H1 (cell line): ENCODE results near the gene EFCAB10. TPM values are rescaled to one million over a fixed set of nuclear protein-coding genes. Genes with fewer than 3 reads are reported as not detected.

Experiments used
- CTCF ChIA-PET: fragments of 300-600 bp; sonication (Branson Sonifier 250); formaldehyde crosslinking; loops from one replicate; lab custom pipeline; 2021; ENCODE audit not compliant: partially characterized antibody; lab: Charles Lee
- POLR2A ChIA-PET: fragments of 300-600 bp; sonication (Branson Sonifier 250); formaldehyde crosslinking; loops from one replicate; lab custom pipeline; 2021; ENCODE audit warnings: inconsistent platforms; ENCODE audit not compliant: partially characterized antibody; lab: Charles Lee
- DNase-seq, 2 experiments: peaks; one replicate each; pipeline versions ENCODE4 v3.0.0 to v3.0.0-alpha.2; 2010 to 2022; ENCODE audit warnings: low spot score in 2 of 2, low read depth in 1 of 2, mixed read lengths in 1 of 2
- FAIRE-seq: peaks from 2 replicates; lab custom pipeline; 2011; peaks lifted over from hg19 to GRCh38; lab: Jason Lieb, UNC
- H2AFZ ChIP-seq: 2 replicates; pipeline ENCODE4 v1.8.1; 2012; ENCODE audit warnings: low read length, inconsistent platforms
- H2AK5ac ChIP-seq: 2 replicates; pipeline ENCODE4 v1.6.1; 2013; ENCODE audit warnings: low read depth, low read length
- H2BK120ac ChIP-seq: replicated peaks from 2 replicates; pipeline ENCODE3; 2013; ENCODE audit warnings: low read depth, low read length, inconsistent platforms
- H2BK12ac ChIP-seq: 2 replicates; pipeline ENCODE4 v1.6.1; 2013; ENCODE audit warnings: low read depth, low read length
- H2BK15ac ChIP-seq: 2 replicates; pipeline ENCODE4 v1.6.1; 2013; ENCODE audit warnings: low read length
- H2BK20ac ChIP-seq: 2 replicates; pipeline ENCODE4 v1.6.1; 2013; ENCODE audit warnings: low read length
- H2BK5ac ChIP-seq: 2 replicates; pipeline ENCODE4 v1.6.1; 2013; ENCODE audit warnings: low read depth, low read length
- H3K14ac ChIP-seq: 2 replicates; pipeline ENCODE4 v1.6.1; 2013; ENCODE audit warnings: inconsistent platforms; ENCODE audit not compliant: insufficient read length
- H3K18ac ChIP-seq: 2 replicates; pipeline ENCODE4 v1.6.1; 2013; ENCODE audit warnings: low read length; ENCODE audit errors: extremely low read depth
- H3K23ac ChIP-seq: 2 replicates; pipeline ENCODE4 v1.6.1; 2013; ENCODE audit warnings: inconsistent platforms; ENCODE audit not compliant: insufficient read length
- H3K23me2 ChIP-seq: 2 replicates; pipeline ENCODE4 v1.6.1; 2013; ENCODE audit warnings: low read depth, low read length
- H3K27ac ChIP-seq: 2 replicates; pipeline ENCODE4 v1.6.1; 2011; ENCODE audit warnings: low read depth, low read length, inconsistent platforms
- H3K27me3 ChIP-seq, 4 experiments: replicated peaks in 1 of 4; 1 replicate in 1 of 4; 2 replicates in 3 of 4; pipeline versions ENCODE4 v1.6.1 to v1.8.1; 2011 to 2013; ENCODE audit warnings: low read length in 3 of 4, mild to moderate bottlenecking in 3 of 4, inconsistent platforms in 2 of 4, mixed read lengths in 2 of 4, moderate library complexity in 1 of 4; ENCODE audit not compliant: control insufficient read depth in 3 of 4, insufficient read depth in 3 of 4; ENCODE audit errors: extremely low read depth in 1 of 4
- H3K36me3 ChIP-seq, 4 experiments: 2 replicates each; pipeline versions ENCODE4 v1.6.1 to v1.8.1; 2011 to 2013; ENCODE audit warnings: mild to moderate bottlenecking in 4 of 4, low read length in 3 of 4, moderate library complexity in 2 of 4, control low read depth in 1 of 4, inconsistent platforms in 1 of 4; ENCODE audit not compliant: insufficient read depth in 4 of 4, control insufficient read depth in 2 of 4
- H3K4ac ChIP-seq: replicated peaks from 2 replicates; pipeline ENCODE3; 2013; ENCODE audit warnings: low read length, low read depth, mixed read lengths, inconsistent platforms; ENCODE audit not compliant: insufficient read length
- H3K4me1 ChIP-seq, 4 experiments: replicated peaks in 1 of 4; 1 replicate in 1 of 4; 2 replicates in 3 of 4; pipeline versions ENCODE4 v1.6.1 to v1.8.1; 2011 to 2013; ENCODE audit warnings: low read length in 3 of 4, inconsistent platforms in 2 of 4, mixed read lengths in 1 of 4; ENCODE audit not compliant: insufficient read depth in 4 of 4, control insufficient read depth in 3 of 4
- H3K4me2 ChIP-seq, 2 experiments: 2 replicates each; pipeline versions ENCODE4 v1.6.1 to v1.8.1; 2011 to 2013; ENCODE audit warnings: low read depth in 2 of 2, low read length in 2 of 2, control low read depth in 1 of 2, inconsistent platforms in 1 of 2, mild to moderate bottlenecking in 1 of 2; ENCODE audit not compliant: insufficient read depth in 1 of 2
- H3K4me3 ChIP-seq, 4 experiments: fragments of 200-600, 300-600 bp in 1 of 4; sonication (generic), shearing (Covaris generic), sonication (Bioruptor Twin) in 1 of 4; 2 replicates each; pipeline versions ENCODE4 v1.5.1 to v1.8.1; 2011 to 2016; ENCODE audit warnings: low read length in 4 of 4, low read depth in 3 of 4, control low read depth in 2 of 4, inconsistent platforms in 2 of 4, mild to moderate bottlenecking in 2 of 4, mixed read lengths in 1 of 4, moderate library complexity in 1 of 4; ENCODE audit not compliant: insufficient read depth in 2 of 4; ENCODE audit errors: extremely low read depth in 1 of 4
- H3K56ac ChIP-seq: replicated peaks from 2 replicates; pipeline ENCODE3; 2013; ENCODE audit warnings: low read depth, mild to moderate bottlenecking, mixed read lengths, low read length, inconsistent platforms; ENCODE audit not compliant: insufficient read length
- H3K79me1 ChIP-seq: 2 replicates; pipeline ENCODE4 v1.6.1; 2013; ENCODE audit warnings: low read depth, low read length, control low read depth
- H3K79me2 ChIP-seq, 2 experiments: 2 replicates each; pipeline versions ENCODE4 v1.6.1 to v1.8.1; 2012 to 2013; ENCODE audit warnings: low read length in 2 of 2, mild to moderate bottlenecking in 2 of 2, inconsistent platforms in 1 of 2; ENCODE audit not compliant: insufficient read depth in 2 of 2, control insufficient read depth in 1 of 2
- H3K9ac ChIP-seq, 4 experiments: replicated peaks in 1 of 4; 1 replicate in 1 of 4; 2 replicates in 3 of 4; pipeline versions ENCODE4 v1.6.1 to v1.8.1; 2011 to 2013; ENCODE audit warnings: low read depth in 3 of 4, low read length in 3 of 4, control low read depth in 2 of 4, mild to moderate bottlenecking in 2 of 4, moderate library complexity in 2 of 4, inconsistent platforms in 1 of 4; ENCODE audit errors: extremely low read depth in 1 of 4
- H3K9me3 ChIP-seq, 2 experiments: 2 replicates each; pipeline versions ENCODE4 v1.6.1 to v1.8.1; 2012 to 2013; ENCODE audit warnings: mild to moderate bottlenecking in 2 of 2, moderate library complexity in 2 of 2, control low read depth in 1 of 2, inconsistent platforms in 1 of 2, low read depth in 1 of 2, low read length in 1 of 2, mixed read lengths in 1 of 2; ENCODE audit not compliant: insufficient read depth in 2 of 2
- H4K20me1 ChIP-seq, 2 experiments: replicated peaks in 1 of 2; 2 replicates each; pipeline versions ENCODE3 to v1.8.1; 2011 to 2013; ENCODE audit warnings: inconsistent platforms in 2 of 2, low read length in 2 of 2, mild to moderate bottlenecking in 1 of 2; ENCODE audit not compliant: insufficient read depth in 2 of 2, control insufficient read depth in 1 of 2
- H4K5ac ChIP-seq: 2 replicates; pipeline ENCODE4 v1.6.1; 2013; ENCODE audit warnings: low read length, low read depth, mixed read lengths, inconsistent platforms; ENCODE audit not compliant: insufficient read length
- H4K8ac ChIP-seq: 2 replicates; pipeline ENCODE4 v1.8.0; 2013; ENCODE audit warnings: mild to moderate bottlenecking, moderate library complexity, low read length, inconsistent platforms; ENCODE audit not compliant: insufficient read depth; ENCODE audit errors: extremely low read depth
- H4K91ac ChIP-seq: replicated peaks from 2 replicates; pipeline ENCODE3; 2013; ENCODE audit warnings: low read length, mixed read lengths, inconsistent platforms; ENCODE audit not compliant: insufficient read length
- EP300 ChIP-seq, 2 experiments: IDR thresholded peaks; 1 replicate in 1 of 2; 2 replicates in 1 of 2; pipeline ENCODE4 v1.6.1; 2011 to 2012; ENCODE audit warnings: low read depth in 2 of 2, low read length in 2 of 2, mild to moderate bottlenecking in 2 of 2, borderline replicate concordance in 1 of 2, inconsistent platforms in 1 of 2, moderate library complexity in 1 of 2
- GTF2F1 ChIP-seq: IDR thresholded peaks from 2 replicates; pipeline ENCODE4 v1.6.1; 2012; ENCODE audit warnings: low read depth, low read length, improper control_type of control experiment, borderline replicate concordance
- KDM4A ChIP-seq: IDR thresholded peaks from one replicate; pipeline ENCODE4 v1.7.1; 2012; ENCODE audit warnings: low read depth, mild to moderate bottlenecking, moderate library complexity, low read length, inconsistent platforms; ENCODE audit not compliant: severe bottlenecking
- KDM5A ChIP-seq: fragments of 200-600 bp; IDR thresholded peaks from 2 replicates; pipeline ENCODE4 v1.7.1; 2012; ENCODE audit warnings: mild to moderate bottlenecking, low read length, inconsistent platforms, mixed read lengths
- MAX ChIP-seq: IDR thresholded peaks from 2 replicates; pipeline ENCODE4 v1.6.1; 2012; ENCODE audit warnings: inconsistent platforms
- POLR2AphosphoS5 ChIP-seq: IDR thresholded peaks from 2 replicates; pipeline ENCODE4 v1.6.1; 2011; ENCODE audit warnings: low read depth, low read length
- RFX5 ChIP-seq: IDR thresholded peaks from 2 replicates; pipeline ENCODE4 v1.6.1; 2011; ENCODE audit warnings: low read depth, low read length, improper control_type of control experiment, borderline replicate concordance
- RNF2 ChIP-seq: fragments of 200-900, 300-1000 bp; sonication (generic); IDR thresholded peaks from 2 replicates; pipeline ENCODE4 v1.7.1; 2016; ENCODE audit warnings: borderline replicate concordance, low read depth, mild to moderate bottlenecking, antibody characterized with exemption, low read length; ENCODE audit not compliant: poor library complexity, severe bottlenecking; ENCODE audit errors: missing control alignments
- RXRA ChIP-seq: IDR thresholded peaks from 2 replicates; pipeline ENCODE4 v1.6.1; 2011; ENCODE audit warnings: low read depth, mild to moderate bottlenecking, low read length, moderate library complexity; ENCODE audit not compliant: insufficient read depth
- SP1 ChIP-seq: IDR thresholded peaks from 2 replicates; pipeline ENCODE4 v1.6.1; 2011; ENCODE audit warnings: low read depth, low read length
- SUZ12 ChIP-seq: fragments of 200-600 bp; sonication (generic); IDR thresholded peaks from 2 replicates; pipeline ENCODE4 v1.6.1; 2012; ENCODE audit warnings: mild to moderate bottlenecking, inconsistent platforms, low read length, moderate library complexity, mixed read lengths
- ZNF274 ChIP-seq: IDR thresholded peaks from 2 replicates; pipeline ENCODE4 v1.7.0; 2012; ENCODE audit warnings: low read length, borderline replicate concordance; ENCODE audit errors: extremely low read depth
- WGBS, 2 experiments: shearing (Covaris generic) in 1 of 2; methylation state at CpG; one replicate each; pipeline versions ENCODE4 v1.1.6 to v1.1.7; 2013 to 2015; ENCODE audit warnings: low lambda C conversion rate in 2 of 2, mixed read lengths in 2 of 2, inconsistent platforms in 1 of 2, low coverage in 1 of 2, missing lambda C conversion rate in 1 of 2; ENCODE audit not compliant: insufficient replicate concordance in 2 of 2, insufficient coverage in 1 of 2, insufficient read length in 1 of 2; ENCODE audit errors: extremely low coverage in 1 of 2, missing lambda C conversion rate in 1 of 2; 5-methylcytosine and 5-hydroxymethylcytosine counted together
- polyA plus RNA-seq, 7 experiments: library from polyadenylated mRNA; depleted of rRNA in 3 of 7; stranded (reverse) in 5 of 7; unstranded in 2 of 7; fragments of >200 nt in 5 of 7; fragments of 200-250 nt in 2 of 7; gene quantifications; 1 replicate in 5 of 7; 2 replicates in 1 of 7; 4 replicates in 1 of 7; pipeline versions ENCODE4 v1.2.1 to v1.2.3, GENCODE V29; 2011 to 2013; ENCODE audit warnings: missing spikeins in 2 of 7, mixed read lengths in 2 of 7
- total RNA-seq: library from RNA; stranded (reverse); fragmentation: NEBNext Ultra II Directional; extraction: Animal tissue kit (Norgen Biotek cat#: 25700); gene quantifications from 2 replicates; pipeline ENCODE4 v1.2.1, GENCODE V29; 2021

EFCAB10 gene
- total and polyA plus RNA-seq, 2 of the 8 experiments (the other 6 are each of a cell fraction or from before 2014, with no cell fraction given): 0.80 to 3.1 TPM

DNA sequence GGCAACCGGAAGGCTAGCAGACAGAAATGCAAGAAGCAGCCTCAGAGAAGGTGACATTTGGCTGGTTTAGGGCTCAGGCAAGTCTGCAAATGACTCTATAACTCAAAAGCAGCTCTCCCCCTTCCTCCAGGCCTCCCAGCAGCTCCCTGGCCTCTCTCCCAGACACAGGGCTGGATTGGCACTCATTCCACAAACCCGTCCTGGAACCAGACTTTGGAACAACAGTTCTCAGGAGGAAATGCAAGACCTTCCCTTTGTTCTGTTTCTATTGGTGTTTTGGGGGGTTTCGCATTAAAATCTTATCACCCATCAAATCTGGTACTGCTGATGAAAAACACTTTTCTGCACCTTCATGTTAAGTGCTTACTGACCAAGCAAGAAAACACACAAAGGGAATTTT, 40.3 kb upstream of the EFCAB10 start:
- Histone ChIP-seq H3K4me1 (no peaks in the 10 kb centered on the region), H3K79me1 (peaks cover under 1% of the 10 kb centered on the region; the same call in 1 of the 2 replicates), H3K23ac (no peak overlapping the region), H4K5ac (no peak overlapping the region), H2BK15ac (no peak overlapping the region), H3K9ac (no peak overlapping the region), H3K4me2 (no peak overlapping the region), H3K18ac (no peak overlapping the region), H2BK5ac (no peak overlapping the region), H2AFZ (no peak overlapping the region), H3K56ac (no peak overlapping the region), H3K27me3 (no peaks in the 10 kb centered on the region), H3K36me3 (peaks cover 8 to 53% (median 30%) of the 10 kb centered on the region in 4 experiments; a peak in 7 of 8 replicates), H4K91ac (no peak overlapping the region), H3K23me2 (no peaks in the 10 kb centered on the region), H3K79me2 (peaks cover 0 to 46% of the 10 kb centered on the region in 2 experiments; a peak in 3 of 4 replicates), H3K9me3 (peaks cover 0 to 4% of the 10 kb centered on the region in 2 experiments; a peak in 3 of 4 replicates), H2AK5ac (no peak overlapping the region), H2BK20ac (no peak overlapping the region), H3K4ac (no peak overlapping the region), H3K14ac (no peak overlapping the region), H3K27ac (no peak overlapping the region), H4K8ac (no peak overlapping the region), H2BK12ac (no peak overlapping the region), H4K20me1 (peaks cover 2 to 8% of the 10 kb centered on the region in 2 experiments), H2BK120ac (no peak overlapping the region), H3K4me3 (no peak overlapping the region)
- FAIRE-seq (no peak), DNase-seq (no peak)
- 94% methylated on average over 3 of the region's 3 CpGs; no CpG with 5 or more reads in 1 of the 2 experiments for WGBS, 2 experiments
- CTCF ChIA-PET: interaction anchor here (1.0 to 1.4 kb wide), 4 partner anchors 17 to 32 kb away, joined by 3 to 4 read pairs (median 3); no protein-coding TSS in a partner anchor
- POLR2A ChIA-PET: interaction anchor here (0.8 to 12.8 kb wide), 6 partner anchors 10 to 24 kb away, joined by 3 to 57 read pairs (median 3); no protein-coding TSS in a partner anchor
- no peak for TF ChIP-seq KDM4A
- no peak for TF ChIP-seq EP300 (IDR thresholded peaks at IDR 0.05; ENCODE audit: borderline replicate concordance in 1 of 2, low read depth in 2 of 2, low read length in 2 of 2)
- TF ChIP-seq GTF2F1: no peak
- no peak; the same call in 1 of the 2 replicates for TF ChIP-seq POLR2AphosphoS5
- no peak for TF ChIP-seq MAX
- TF ChIP-seq RXRA: no peak
- TF ChIP-seq KDM5A: no peak
- TF ChIP-seq SP1: no peak
- TF ChIP-seq RFX5: no peak
- no peak for TF ChIP-seq RNF2
- no peak for TF ChIP-seq ZNF274
- TF ChIP-seq SUZ12: no peak
